HepG2 (cell line): ENCODE measurements around the gene VSIR. TPM values are rescaled to one million over a fixed set of nuclear protein-coding genes. Genes with fewer than 3 reads are reported as not detected.
A peak's percentile ranks its signal among the peaks of the same experiment; 100 is the strongest.

ENCODE experiments used
- ATAC-seq: fragments of 200-7000 bp; cut with Tn5 transposase; 3 replicates; pipeline ENCODE4 v1.9.1; 2020; ENCODE audit warnings: mild to moderate bottlenecking, moderate library complexity
- BruUV-seq: library from RNA; stranded (reverse); fragments of 400-500 nt; replicated peaks from 2 replicates; lab custom pipeline; 2021; lab: Mats Ljungman, UMichigan
- CTCF ChIA-PET: fragments of 300-600 bp; formaldehyde crosslinking; extraction: SDS; loops from one replicate; lab custom pipeline; 2021; ENCODE audit warnings: low total read pairs, inconsistent platforms, low intra/inter-chr PET ratio; lab: Yijun Ruan, JAX
- POLR2A ChIA-PET: fragments of 350-600 bp; sonication (Branson Sonifier 250); formaldehyde crosslinking; loops from one replicate; lab custom pipeline; 2020; ENCODE audit warnings: antibody characterized with exemption, inconsistent platforms; lab: Yijun Ruan, JAX
- DNase-seq: peaks from one replicate; pipeline ENCODE4 v3.0.0-alpha.2; 2015; ENCODE audit warnings: low spot score
- FAIRE-seq: peaks from 3 replicates; lab custom pipeline; 2011; peaks lifted over from hg19 to GRCh38; lab: Jason Lieb, UNC
- H2AFZ ChIP-seq: one replicate; pipeline ENCODE4 v1.6.1; 2011; ENCODE audit warnings: low read length, inconsistent platforms
- H3K27ac ChIP-seq: fragments of 300-600 bp; 3 replicates; pipeline ENCODE4 v1.8.0; 2011; ENCODE audit warnings: mixed run types, mild to moderate bottlenecking, mixed read lengths, low read length, inconsistent platforms; ENCODE audit not compliant: insufficient read depth; ENCODE audit errors: extremely low read length
- H3K27me3 ChIP-seq, 2 experiments: fragments of 200-600 bp in 1 of 2; 2 replicates in 1 of 2; 3 replicates in 1 of 2; pipeline versions ENCODE4 v1.6.0 to v1.8.0; 2011; ENCODE audit warnings: low read length in 2 of 2, mild to moderate bottlenecking in 2 of 2, moderate library complexity in 2 of 2, inconsistent platforms in 1 of 2; ENCODE audit not compliant: insufficient read depth in 2 of 2, control insufficient read depth in 1 of 2
- H3K36me3 ChIP-seq, 2 experiments: fragments of 200-600 bp in 1 of 2; replicated peaks in 1 of 2; 2 replicates in 1 of 2; 3 replicates in 1 of 2; pipeline versions ENCODE4 v1.5.1 to v1.8.0; 2011; ENCODE audit warnings: low read length in 2 of 2, inconsistent platforms in 1 of 2; ENCODE audit not compliant: insufficient read depth in 2 of 2, control insufficient read depth in 1 of 2
- H3K4me1 ChIP-seq: 2 replicates; pipeline ENCODE4 v1.5.1; 2012; ENCODE audit warnings: low read length, inconsistent platforms; ENCODE audit not compliant: insufficient read depth
- H3K4me2 ChIP-seq: 2 replicates; pipeline ENCODE4 v1.6.0; 2011; ENCODE audit warnings: low read depth, low read length, inconsistent platforms
- H3K4me3 ChIP-seq, 3 experiments: fragments of 200-600 bp in 1 of 3; sonication (generic), shearing (Covaris generic) in 1 of 3; replicated peaks in 1 of 3; 2 replicates each; pipeline ENCODE4 v1.5.1; 2011 to 2016; ENCODE audit warnings: low read length in 3 of 3, inconsistent platforms in 2 of 3, low read depth in 2 of 3, mild to moderate bottlenecking in 2 of 3, control low read depth in 1 of 3, mixed read lengths in 1 of 3; ENCODE audit not compliant: insufficient read depth in 1 of 3
- H3K79me2 ChIP-seq: one replicate; pipeline ENCODE4 v1.6.1; 2011; ENCODE audit warnings: low read length, inconsistent platforms; ENCODE audit not compliant: insufficient read depth
- H3K9ac ChIP-seq: 2 replicates; pipeline ENCODE4 v1.6.0; 2011; ENCODE audit warnings: mild to moderate bottlenecking, low read depth, low read length, inconsistent platforms; ENCODE audit not compliant: insufficient read depth
- H3K9me3 ChIP-seq: 2 replicates; pipeline ENCODE4 v1.5.1; 2012; ENCODE audit warnings: mild to moderate bottlenecking, low read length
- H4K20me1 ChIP-seq: 2 replicates; pipeline ENCODE4 v1.6.0; 2011; ENCODE audit warnings: inconsistent platforms, mild to moderate bottlenecking, low read length, moderate library complexity; ENCODE audit not compliant: insufficient read depth
- AGO2 ChIP-seq: fragments of 200-400 bp; formaldehyde crosslinking; optimal IDR thresholded peaks from 2 replicates; pipeline ENCODE3; 2017; ENCODE audit warnings: mild to moderate bottlenecking, low read depth, low read length, moderate library complexity
- ELF3 ChIP-seq: IDR thresholded peaks from 2 replicates; pipeline ENCODE4 v1.6.1; 2016; ENCODE audit warnings: missing genetic modification reagents, missing compliant biosample characterization
- HNF4A ChIP-seq: sonication (generic); formaldehyde crosslinking; IDR thresholded peaks from 2 replicates; pipeline ENCODE4 v1.4.0; 2020; ENCODE audit warnings: missing genetic modification reagents
- KLF12 ChIP-seq: sonication (generic); formaldehyde crosslinking; IDR thresholded peaks from 2 replicates; pipeline ENCODE4 v1.4.0; 2020; ENCODE audit warnings: missing genetic modification reagents, borderline replicate concordance
- NR2F2 ChIP-seq: IDR thresholded peaks from 2 replicates; pipeline ENCODE4 v1.6.1; 2012; ENCODE audit warnings: low read depth, inconsistent platforms, borderline replicate concordance
- NR2F6 ChIP-seq, 2 experiments: IDR thresholded peaks; 2 replicates each; pipeline ENCODE4 v1.6.1; 2016; ENCODE audit warnings: antibody characterized with exemption in 1 of 2, mild to moderate bottlenecking in 1 of 2
- ZFY ChIP-seq: sonication (generic); formaldehyde crosslinking; IDR thresholded peaks from 2 replicates; pipeline ENCODE4 v1.4.0; 2020; ENCODE audit warnings: missing genetic modification reagents
- ZNF143 ChIP-seq: sonication (generic); formaldehyde crosslinking; IDR thresholded peaks from 2 replicates; pipeline ENCODE4 v1.4.0; 2020; ENCODE audit warnings: missing genetic modification reagents
- ZNF260 ChIP-seq: sonication (generic); formaldehyde crosslinking; IDR thresholded peaks from 2 replicates; pipeline ENCODE4 v1.4.0; 2020; ENCODE audit warnings: missing genetic modification reagents, low read depth, mild to moderate bottlenecking, borderline replicate concordance
- ZNF879 ChIP-seq: sonication (generic); formaldehyde crosslinking; IDR thresholded peaks from 2 replicates; pipeline ENCODE4 v1.8.1; 2023; ENCODE audit warnings: missing genetic modification reagents
- ZSCAN20 ChIP-seq: sonication (generic); formaldehyde crosslinking; IDR thresholded peaks from 2 replicates; pipeline ENCODE4 v1.4.0; 2020; ENCODE audit warnings: missing genetic modification reagents, mild to moderate bottlenecking, borderline replicate concordance
- WGBS: methylation state at CpG from one replicate; pipeline ENCODE4 v1.1.6; 2017; ENCODE audit warnings: low lambda C conversion rate; 5-methylcytosine and 5-hydroxymethylcytosine counted together
- in situ Hi-C: cut with HindIII; loops from 2 replicates; pipeline ENCODE4 v1.10.0; 2017; ENCODE audit warnings: low pct_unique_long_range_greater_than_20kb; ENCODE audit not compliant: extremely low pct_ligation_motif_present
- intact Hi-C: fragments of 100-400 bp; cut with micrococcal nuclease; formaldehyde crosslinking; loops from one replicate; pipeline ENCODE4 v1.10.0; 2022; ENCODE audit not compliant: unreplicated experiment
- polyA plus RNA-seq, 8 experiments: library from polyadenylated mRNA; depleted of rRNA in 3 of 8; stranded (reverse) in 7 of 8; unstranded in 1 of 8; fragments of >200 nt; fragmentation: Illumina TruSeq in 4 of 8; extraction: Trizol in 4 of 8; gene quantifications; 2 replicates each; pipeline versions ENCODE4 v1.2.1 to v1.2.3, GENCODE V29; 2011 to 2016; ENCODE audit warnings: low read depth in 4 of 8, missing spikeins in 1 of 8, mixed read lengths in 1 of 8; ENCODE audit not compliant: insufficient read depth in 1 of 8
- total RNA-seq, 5 experiments: library from RNA; depleted of rRNA; stranded (reverse); fragments of >200 nt; fragmentation: Illumina TruSeq; extraction: Trizol; gene quantifications; 2 replicates each; pipeline ENCODE4 v1.2.3, GENCODE V29; 2016; ENCODE audit warnings: low read depth in 1 of 5
- TF ChIP-seq, protein P1 (sequence below): sonication (generic); formaldehyde crosslinking; IDR thresholded peaks from 2 replicates; pipeline ENCODE4 v1.5.1; 2020; ENCODE audit warnings: missing genetic modification reagents, mild to moderate bottlenecking, borderline replicate concordance
- TF ChIP-seq, protein P2 (sequence below): sonication (generic); formaldehyde crosslinking; IDR thresholded peaks from 2 replicates; pipeline ENCODE4 v1.4.0; 2020; ENCODE audit warnings: mild to moderate bottlenecking, missing genetic modification reagents

VSIR gene
- total and polyA plus RNA-seq, 2 of the 13 experiments (the other 11 are each of a cell fraction or from before 2014, with no cell fraction given): 0.44 to 3.2 TPM

GRCh38 chr10:71741029-71741428, 32.3 kb downstream of the VSIR start:
- FAIRE-seq (no peak), DNase-seq (no peak), ATAC-seq (no peak)
- Histone ChIP-seq H3K79me2 (no peaks in the 10 kb centered on the region), H4K20me1 (no peaks in the 10 kb centered on the region), H2AFZ (no peak overlapping the region), H3K36me3 (no peaks in the 10 kb centered on the region), H3K9me3 (no peaks in the 10 kb centered on the region), H3K4me3 (no peak overlapping the region), H3K4me1 (0 out of 2 replicates have a peak, but pooled peaks cover 9% of the 10 kb centered on the region), H3K27me3 (peaks cover 7 to 36% of the 10 kb centered on the region in 2 experiments; a peak in 4 of 5 replicates), H3K9ac (no peak overlapping the region), H3K4me2 (no peak overlapping the region)
- 13% methylated on average over 4 of the region's 4 CpGs for WGBS
- intact Hi-C loops: no loop called here
- no TSS peak for BruUV-seq
- POLR2A ChIA-PET: no interaction called here
- in situ Hi-C loops: no loop called here
- CTCF ChIA-PET: no interaction called here
- TF ChIP-seq ZNF879 (CRISPR knock-in tag) (no peak), ZNF143 (CRISPR knock-in tag) (no peak), AGO2 (no peak), ELF3 (CRISPR knock-in tag) (no peak)
- TF ChIP-seq, all 625 proteins: peak for 0
- no peak overlapping the region for H3K27ac ChIP-seq

GRCh38 chr10:71740069-71740653, 33.2 kb downstream of the VSIR start:
- ChIA-PET POLR2A (no interaction called here), CTCF (no interaction called here)
- intact Hi-C loops: no loop called here
- in situ Hi-C loops: no loop called here
- Histone ChIP-seq H3K4me2 (no peak overlapping the region), H4K20me1 (no peaks in the 10 kb centered on the region), H3K9ac (no peak overlapping the region), H3K27ac (no peak overlapping the region), H3K9me3 (no peaks in the 10 kb centered on the region), H3K79me2 (no peaks in the 10 kb centered on the region), H3K4me1 (0 out of 2 replicates have a peak, but pooled peaks cover 9% of the 10 kb centered on the region), H3K4me3 (no peak overlapping the region), H2AFZ (no peak overlapping the region), H3K27me3 (peaks cover 7 to 43% of the 10 kb centered on the region in 2 experiments; a peak in 4 of 5 replicates), H3K36me3 (no peaks in the 10 kb centered on the region)
- no TSS peak for BruUV-seq
- WGBS: 2% methylated on average over 7 of the region's 9 CpGs
- ATAC-seq: no peak; the same call in 2 of the 3 replicates
- FAIRE-seq: no peak
- DNase-seq: no peak
- TF ChIP-seq ZFY (CRISPR knock-in tag) (no peak), ZNF260 (CRISPR knock-in tag) (no peak), NR2F2 (0 out of 2 replicates have a peak, but pooled peaks have one; percentile 25), HNF4A (peak; percentile 40), ZSCAN20 (CRISPR knock-in tag) (no peak), NR2F6 (IDR thresholded peaks at IDR 0.05) (peak; percentile 37; the same call in 1 of the 2 replicates), NR2F6 (CRISPR knock-in tag; IDR thresholded peaks at IDR 0.05) (no peak; the same call in 1 of the 2 replicates), KLF12 (CRISPR knock-in tag) (no peak)
- TF ChIP-seq, protein P1, sequence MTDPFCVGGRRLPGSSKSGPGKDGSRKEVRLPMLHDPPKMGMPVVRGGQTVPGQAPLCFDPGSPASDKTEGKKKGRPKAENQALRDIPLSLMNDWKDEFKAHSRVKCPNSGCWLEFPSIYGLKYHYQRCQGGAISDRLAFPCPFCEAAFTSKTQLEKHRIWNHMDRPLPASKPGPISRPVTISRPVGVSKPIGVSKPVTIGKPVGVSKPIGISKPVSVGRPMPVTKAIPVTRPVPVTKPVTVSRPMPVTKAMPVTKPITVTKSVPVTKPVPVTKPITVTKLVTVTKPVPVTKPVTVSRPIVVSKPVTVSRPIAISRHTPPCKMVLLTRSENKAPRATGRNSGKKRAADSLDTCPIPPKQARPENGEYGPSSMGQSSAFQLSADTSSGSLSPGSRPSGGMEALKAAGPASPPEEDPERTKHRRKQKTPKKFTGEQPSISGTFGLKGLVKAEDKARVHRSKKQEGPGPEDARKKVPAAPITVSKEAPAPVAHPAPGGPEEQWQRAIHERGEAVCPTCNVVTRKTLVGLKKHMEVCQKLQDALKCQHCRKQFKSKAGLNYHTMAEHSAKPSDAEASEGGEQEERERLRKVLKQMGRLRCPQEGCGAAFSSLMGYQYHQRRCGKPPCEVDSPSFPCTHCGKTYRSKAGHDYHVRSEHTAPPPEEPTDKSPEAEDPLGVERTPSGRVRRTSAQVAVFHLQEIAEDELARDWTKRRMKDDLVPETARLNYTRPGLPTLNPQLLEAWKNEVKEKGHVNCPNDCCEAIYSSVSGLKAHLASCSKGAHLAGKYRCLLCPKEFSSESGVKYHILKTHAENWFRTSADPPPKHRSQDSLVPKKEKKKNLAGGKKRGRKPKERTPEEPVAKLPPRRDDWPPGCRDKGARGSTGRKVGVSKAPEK: no peak
- TF ChIP-seq, protein P2, sequence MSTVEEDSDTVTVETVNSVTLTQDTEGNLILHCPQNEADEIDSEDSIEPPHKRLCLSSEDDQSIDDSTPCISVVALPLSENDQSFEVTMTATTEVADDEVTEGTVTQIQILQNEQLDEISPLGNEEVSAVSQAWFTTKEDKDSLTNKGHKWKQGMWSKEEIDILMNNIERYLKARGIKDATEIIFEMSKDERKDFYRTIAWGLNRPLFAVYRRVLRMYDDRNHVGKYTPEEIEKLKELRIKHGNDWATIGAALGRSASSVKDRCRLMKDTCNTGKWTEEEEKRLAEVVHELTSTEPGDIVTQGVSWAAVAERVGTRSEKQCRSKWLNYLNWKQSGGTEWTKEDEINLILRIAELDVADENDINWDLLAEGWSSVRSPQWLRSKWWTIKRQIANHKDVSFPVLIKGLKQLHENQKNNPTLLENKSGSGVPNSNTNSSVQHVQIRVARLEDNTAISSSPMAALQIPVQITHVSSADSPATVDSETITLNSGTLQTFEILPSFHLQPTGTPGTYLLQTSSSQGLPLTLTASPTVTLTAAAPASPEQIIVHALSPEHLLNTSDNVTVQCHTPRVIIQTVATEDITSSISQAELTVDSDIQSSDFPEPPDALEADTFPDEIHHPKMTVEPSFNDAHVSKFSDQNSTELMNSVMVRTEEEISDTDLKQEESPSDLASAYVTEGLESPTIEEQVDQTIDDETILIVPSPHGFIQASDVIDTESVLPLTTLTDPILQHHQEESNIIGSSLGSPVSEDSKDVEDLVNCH: no peak
